Stomach (tissue), 19 donors: ENCODE results near the gene FLT3LG. TPM values are rescaled to one million over a fixed set of nuclear protein-coding genes. Genes with fewer than 3 reads are reported as not detected.

ENCODE experiments used
- DNase-seq, 2 donors: peaks; one replicate each; pipeline versions ENCODE4 v3.0.0 to v3.0.0-alpha.2; 2013 to 2019
- H3K27ac ChIP-seq, 5 donors: fragments of 200-600 bp in 4 of 5; sonication (generic) in 4 of 5; one replicate each; pipeline ENCODE4 v1.5.1; 2013 to 2019; ENCODE audit warnings: mild to moderate bottlenecking in 1 of 5, moderate library complexity in 1 of 5
- H3K27me3 ChIP-seq, 3 donors: fragments of 200-600 bp; sonication (generic); one replicate each; pipeline ENCODE4 v1.5.1; 2017 to 2019; ENCODE audit warnings: mixed run types in 1 of 3
- H3K36me3 ChIP-seq, 4 donors: fragments of 200-600 bp; sonication (generic); 1 replicate in 3 of 4; 2 replicates in 1 of 4; pipeline ENCODE4 v1.5.1; 2016 to 2019
- H3K4me1 ChIP-seq, 4 donors: fragments of 200-600 bp; sonication (generic); one replicate each; pipeline ENCODE4 v1.5.1; 2016 to 2019
- H3K4me3 ChIP-seq, 4 donors: fragments of 200-600 bp; sonication (generic) in 3 of 4; one replicate each; pipeline ENCODE4 v1.5.1; 2016 to 2019; ENCODE audit warnings: mild to moderate bottlenecking in 1 of 4
- H3K9me3 ChIP-seq, 4 donors: fragments of 200-600 bp; sonication (generic); one replicate each; pipeline ENCODE4 v1.5.1; 2016 to 2019
- CTCF ChIP-seq, 7 experiments: fragments of 450-650 bp in 4 of 7; fragments of 200-600 bp in 3 of 7; sonication (generic) in 3 of 7; IDR thresholded peaks; one replicate each; pipeline ENCODE4 v1.5.1; 2016 to 2019; ENCODE audit warnings: antibody characterized with exemption in 7 of 7, control low read depth in 2 of 7, mild to moderate bottlenecking in 1 of 7
- EP300 ChIP-seq: sonication (generic); formaldehyde crosslinking; IDR thresholded peaks from one replicate; pipeline ENCODE4 v1.6.1; 2017; ENCODE audit warnings: antibody characterized with exemption
- POLR2A ChIP-seq, 4 donors: fragments of 450-650 bp; IDR thresholded peaks; one replicate each; pipeline ENCODE4 v1.6.1; 2016; ENCODE audit warnings: antibody characterized with exemption in 4 of 4, control low read depth in 2 of 4, mild to moderate bottlenecking in 1 of 4, moderate library complexity in 1 of 4
- POLR2AphosphoS5 ChIP-seq, 3 donors: sonication (generic); formaldehyde crosslinking; IDR thresholded peaks; one replicate each; pipeline ENCODE4 v1.6.1; 2016; ENCODE audit warnings: antibody characterized with exemption in 3 of 3
- WGBS, 5 donors: extraction: QIAGEN DNeasy Blood & Tissue Kit in 3 of 5; methylation state at CpG; one replicate each; pipeline versions ENCODE4 v1.1.5 to v1.1.7; 2013 to 2018; 5-methylcytosine and 5-hydroxymethylcytosine counted together
- intact Hi-C: fragments of 100-400 bp; cut with DNase I; formaldehyde crosslinking; loops from one replicate; pipeline ENCODE4 v1.15.1; 2023; ENCODE audit warnings: low total_unique reads
- long read RNA-seq, 10 donors: transcript quantifications; one replicate each; lab custom pipeline, GENCODE V29; 2026
- polyA plus RNA-seq, 3 donors: library from polyadenylated mRNA; stranded (reverse); fragments of 200-250 nt; gene quantifications; one replicate each; pipeline ENCODE4 v1.2.3, GENCODE V29; 2013
- total RNA-seq, 5 donors: library from RNA; depleted of rRNA; stranded (reverse); fragments of >200 nt; gene quantifications; one replicate each; pipeline versions ENCODE4 v1.1.0 to v1.2.3, GENCODE V29; 2014 to 2016
- donor health status: healthy with polysubstance abuse.
- donor health status: Bipolar disorder and iron deficiency.
- donor health status: healthy.

Gene FLT3LG
- total RNA-seq (1 to 10 TPM in 2 of 5 donors, not detected in 3; 1.3 to 8.3 TPM), polyA plus RNA-seq (10 to 100 TPM; 11.0 to 14.5 (median 11.8) TPM)
- long read RNA-seq, donor 1, partial matches to known transcripts, result 0 of 2 reads
- long read RNA-seq, donor 1, other reads (novel, unspliced or antisense), result 0 of 2 reads
- long read RNA-seq, donor 2, partial matches to known transcripts, result 0 of 1 reads
- long read RNA-seq, donor 2, other reads (novel, unspliced or antisense), result 0 of 1 reads
- long read RNA-seq, donor 3, result 0 reads
- long read RNA-seq, donor 4, result 0 reads
- long read RNA-seq, donor 5, result 0 reads
- long read RNA-seq, donor 6, partial matches to known transcripts, result 0 of 1 reads
- long read RNA-seq, donor 6, other reads (novel, unspliced or antisense), result 0 of 1 reads
- long read RNA-seq, donor 7, partial matches to known transcripts, result 0 of 1 reads
- long read RNA-seq, donor 7, other reads (novel, unspliced or antisense), result 0 of 1 reads
- long read RNA-seq, donor 8, partial matches to known transcripts, result 0 of 1 reads
- long read RNA-seq, donor 8, other reads (novel, unspliced or antisense), result 0 of 1 reads
- long read RNA-seq, donor 9, result 0 reads
- long read RNA-seq, donor 10, result 0 reads

DNA sequence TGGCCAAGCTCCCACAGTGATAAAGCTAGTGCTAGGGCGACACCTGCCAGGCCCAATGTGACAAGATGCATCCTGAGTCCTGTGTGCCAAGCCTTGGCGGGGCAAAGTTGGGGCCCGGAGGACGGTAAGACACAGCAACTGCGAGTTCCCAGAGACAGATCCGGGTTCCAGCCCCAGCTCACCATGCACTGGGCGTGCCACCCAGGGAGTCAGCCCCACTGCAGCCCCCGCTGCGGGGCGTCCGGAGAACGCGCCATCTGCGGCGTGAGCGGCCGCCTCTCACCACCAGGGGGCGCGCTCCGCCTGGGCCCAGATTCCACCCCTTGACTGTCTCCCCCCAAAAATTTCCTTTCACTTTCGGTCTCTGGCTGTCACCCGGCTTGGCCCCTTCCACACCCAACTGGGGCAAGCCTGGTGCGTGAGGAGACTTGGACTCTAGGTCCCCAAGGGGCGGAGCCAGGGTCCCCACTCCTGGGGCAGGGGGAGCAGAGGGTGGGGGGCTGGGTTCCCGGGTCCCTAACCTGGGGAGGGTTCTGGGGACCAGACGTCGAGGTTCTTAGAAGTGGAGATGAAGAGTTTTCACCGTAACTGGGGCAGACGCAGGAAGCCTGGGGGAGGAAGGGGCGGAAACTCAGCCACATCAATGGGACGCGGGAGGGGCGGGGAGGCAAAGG lies at the start of gene FLT3LG:
Gene FLT3LG, plus strand, starts transcription at position 348 of the 674 bp plus-strand sequence. CDS start 425 bp downstream, outside the sequence.
- TF ChIP-seq POLR2AphosphoS5 (IDR thresholded peaks at IDR 0.05) (peak in 2 of 3 donors; percentile 37 to 75), POLR2A (IDR thresholded peaks at IDR 0.05) (no peak), CTCF (IDR thresholded peaks at IDR 0.05) (peak in 6 of 7 experiments; percentile 64 to 100 (median 98)), EP300 (no peak)
- WGBS, 5 donors, result 1 to 5% (median 1%) methylated on average over 21 to 33 of the region's 33 CpGs
- peaks cover 0 to 11% (median 7%) of the 10 kb centered on the region in 4 donors for H3K36me3 ChIP-seq
- peaks cover 6 to 58% (median 36%) of the 10 kb centered on the region in 4 donors for H3K4me1 ChIP-seq
- H3K27ac ChIP-seq, result peak within 1 kb of the TSS; percentile 59 to 92 (median 88)
- no peaks in the 10 kb centered on the region for H3K27me3 ChIP-seq
- peak within 1 kb of the TSS; percentile 67 to 89 (median 70) for H3K4me3 ChIP-seq
- peak; percentile 79 to 94 for DNase-seq
- no peaks in the 10 kb centered on the region for H3K9me3 ChIP-seq
- intact Hi-C loops, result no loop called here

DNA sequence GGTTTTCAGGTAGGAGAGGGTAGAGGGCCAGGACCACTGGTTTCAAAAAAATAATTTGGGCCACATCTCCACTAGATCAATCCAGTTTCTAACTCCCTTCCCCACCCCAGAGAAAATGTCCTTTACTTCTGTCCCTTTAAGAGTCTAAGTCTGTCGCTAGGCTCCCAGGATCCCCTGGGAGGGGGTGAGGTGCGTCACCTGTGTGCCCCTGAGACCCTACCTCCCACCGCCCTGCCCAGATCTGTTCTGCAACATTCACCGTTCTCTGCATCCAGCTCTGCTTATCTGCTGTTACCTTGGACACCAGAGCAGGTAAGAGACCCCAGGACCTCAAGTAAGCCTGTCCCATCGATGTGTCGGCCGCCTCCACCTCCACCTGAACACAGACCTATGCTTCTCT lies 48.8 kb upstream of the FLT3LG start, which contains the start of gene GFY:
Gene GFY, plus strand, starts transcription at position 211 of the 400 bp plus-strand sequence. CDS start 1,043 bp downstream, outside the sequence.
- H3K4me3 ChIP-seq, result no peak within 1 kb of the TSS
- peaks cover 30 to 45% (median 38%) of the 10 kb centered on the region in 4 donors for H3K4me1 ChIP-seq
- H3K27ac ChIP-seq, result no peak within 1 kb of the TSS
- DNase-seq, result no peak
- 29 to 49% (median 32%) methylated on average over 7 of the region's 7 CpGs for WGBS, 5 donors
- no peaks in the 10 kb centered on the region for H3K36me3 ChIP-seq
- TF ChIP-seq POLR2A (IDR thresholded peaks at IDR 0.05) (no peak), CTCF (IDR thresholded peaks at IDR 0.05) (no peak), EP300 (no peak)
- intact Hi-C loops, result no loop called here
- peaks cover 44 to 100% (median 99%) of the 10 kb centered on the region in 3 donors for H3K27me3 ChIP-seq
- no peaks in the 10 kb centered on the region for H3K9me3 ChIP-seq

DNA sequence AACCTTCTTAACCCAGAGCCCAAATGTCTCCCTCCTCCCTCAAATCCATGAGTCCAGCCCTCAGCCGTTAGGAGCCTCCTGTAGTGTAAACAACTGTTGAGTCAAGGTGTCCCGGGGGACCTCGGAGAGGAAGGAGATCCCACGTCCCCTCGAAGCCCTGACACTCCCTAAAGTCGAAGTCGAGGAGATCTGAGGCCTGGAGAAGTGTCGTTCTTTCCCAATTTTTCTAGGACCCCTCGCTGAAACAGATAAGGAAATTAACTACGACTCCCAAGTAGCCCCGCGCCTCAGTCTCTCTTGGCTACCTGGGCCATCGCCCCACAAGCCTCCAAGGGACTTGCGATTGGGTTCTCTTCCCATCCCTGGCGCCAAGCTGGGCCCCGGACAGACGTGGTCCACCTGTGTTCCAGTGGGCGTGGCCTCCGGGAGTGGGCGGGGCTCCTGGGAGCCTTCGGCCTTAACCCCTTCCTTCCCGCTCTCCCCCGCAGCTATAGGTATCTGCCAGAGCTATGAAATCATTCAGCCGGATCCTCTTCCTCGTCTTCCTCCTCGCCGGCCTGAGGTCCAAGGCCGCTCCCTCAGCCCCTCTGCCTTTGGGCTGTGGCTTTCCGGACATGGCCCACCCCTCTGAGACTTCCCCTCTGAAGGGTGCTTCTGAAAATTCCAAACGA lies 48.0 kb upstream of the FLT3LG start:
- no peak for DNase-seq
- WGBS, 5 donors, result 3 to 6% (median 4%) methylated on average over 20 to 30 of the region's 30 CpGs
- intact Hi-C loops, result no loop called here

More for the DNA sequence above, 48.0 kb upstream of the FLT3LG start:
- Histone ChIP-seq H3K36me3 (no peaks in the 10 kb centered on the region), H3K4me3 (no peak overlapping the region), H3K4me1 (peaks cover 28 to 40% (median 34%) of the 10 kb centered on the region in 4 donors), H3K27me3 (peaks cover 48 to 100% (median 99%) of the 10 kb centered on the region in 3 donors), H3K27ac (no peak overlapping the region), H3K9me3 (no peaks in the 10 kb centered on the region)
- TF ChIP-seq POLR2AphosphoS5 (IDR thresholded peaks at IDR 0.05) (no peak), POLR2A (IDR thresholded peaks at IDR 0.05) (no peak), CTCF (IDR thresholded peaks at IDR 0.05) (no peak), EP300 (no peak)
